CD14-positive monocyte (primary cell): ENCODE results near the gene NUAK1. TPM values are rescaled to one million over a fixed set of nuclear protein-coding genes. Genes with fewer than 3 reads are reported as not detected.
A peak's percentile ranks its signal among the peaks of the same experiment; 100 is the strongest.

Experiments used
- DNase-seq, 3 donors: peaks; one replicate each; pipeline ENCODE4 v3.0.0-alpha.2; 2011 to 2022
- H2AFZ ChIP-seq: 2 replicates; pipeline ENCODE4 v1.6.0; 2012; ENCODE audit warnings: mild to moderate bottlenecking, low read depth, low read length, inconsistent platforms; ENCODE audit not compliant: insufficient read depth, poor library complexity, severe bottlenecking
- H3K27ac ChIP-seq, 2 donors: 1 replicate in 1 of 2; 2 replicates in 1 of 2; pipeline ENCODE4 v1.5.1; 2012 to 2013; ENCODE audit warnings: low read length in 2 of 2, control low read depth in 1 of 2, inconsistent platforms in 1 of 2, low read depth in 1 of 2, mild to moderate bottlenecking in 1 of 2
- H3K27me3 ChIP-seq, 2 donors: one replicate each; pipeline versions ENCODE4 v1.6.0 to v1.6.1; 2011 to 2013; ENCODE audit warnings: low read length in 2 of 2; ENCODE audit not compliant: control insufficient read depth in 2 of 2, insufficient read depth in 2 of 2
- H3K36me3 ChIP-seq, 2 donors: replicated peaks in 1 of 2; 1 replicate in 1 of 2; 2 replicates in 1 of 2; pipeline versions ENCODE4 v1.5.1 to v1.6.1; 2012 to 2013; ENCODE audit warnings: low read length in 2 of 2, control low read depth in 1 of 2, inconsistent platforms in 1 of 2, mild to moderate bottlenecking in 1 of 2; ENCODE audit not compliant: insufficient read depth in 2 of 2, control insufficient read depth in 1 of 2
- H3K4me1 ChIP-seq, 2 donors: 1 replicate in 1 of 2; 2 replicates in 1 of 2; pipeline versions ENCODE4 v1.5.1 to v1.6.1; 2012 to 2013; ENCODE audit warnings: low read length in 2 of 2, control low read depth in 1 of 2, inconsistent platforms in 1 of 2, mild to moderate bottlenecking in 1 of 2, moderate library complexity in 1 of 2; ENCODE audit not compliant: insufficient read depth in 2 of 2, control insufficient read depth in 1 of 2
- H3K4me2 ChIP-seq: replicated peaks from 2 replicates; pipeline ENCODE3; 2012; ENCODE audit warnings: low read length, moderate library complexity, mild to moderate bottlenecking; ENCODE audit not compliant: poor library complexity, severe bottlenecking; ENCODE audit errors: extremely low read depth
- H3K4me3 ChIP-seq, 3 experiments: fragments of 200-600 bp in 1 of 3; sonication (generic) in 1 of 3; replicated peaks in 1 of 3; 1 replicate in 2 of 3; 2 replicates in 1 of 3; pipeline ENCODE4 v1.5.1; 2011 to 2013; ENCODE audit warnings: low read length in 3 of 3, mild to moderate bottlenecking in 3 of 3, control low read depth in 2 of 3, low read depth in 2 of 3, inconsistent platforms in 1 of 3, moderate library complexity in 1 of 3
- H3K79me2 ChIP-seq: 2 replicates; pipeline ENCODE4 v1.6.0; 2012; ENCODE audit warnings: mild to moderate bottlenecking, control low read depth, inconsistent platforms, low read length, moderate library complexity; ENCODE audit not compliant: insufficient read depth
- H3K9ac ChIP-seq: 2 replicates; pipeline ENCODE4 v1.6.0; 2017; ENCODE audit warnings: low read length, mild to moderate bottlenecking; ENCODE audit not compliant: insufficient read depth, poor library complexity, severe bottlenecking
- H3K9me3 ChIP-seq, 2 donors: replicated peaks in 1 of 2; 1 replicate in 1 of 2; 2 replicates in 1 of 2; pipeline versions ENCODE4 v1.5.1 to v1.6.1; 2012 to 2013; ENCODE audit warnings: low read length in 2 of 2, control low read depth in 1 of 2; ENCODE audit not compliant: control insufficient read depth in 1 of 2, insufficient read depth in 1 of 2
- H4K20me1 ChIP-seq: 2 replicates; pipeline ENCODE4 v1.6.0; 2012; ENCODE audit warnings: mild to moderate bottlenecking, low read length, control low read depth, moderate library complexity; ENCODE audit not compliant: insufficient read depth
- H3K27ac Mint-ChIP-seq, 7 donors: one replicate each; pipeline ENCODE4 v1.8.0; 2020; ENCODE audit warnings: mild to moderate bottlenecking in 7 of 7, mixed read lengths in 7 of 7, moderate library complexity in 6 of 7, inconsistent platforms in 2 of 7
- H3K27me3 Mint-ChIP-seq, 3 donors: one replicate each; pipeline ENCODE4 v1.8.0; 2021 to 2022; ENCODE audit warnings: low read depth in 3 of 3, mild to moderate bottlenecking in 3 of 3, mixed read lengths in 3 of 3, moderate library complexity in 3 of 3, inconsistent platforms in 1 of 3
- H3K36me3 Mint-ChIP-seq, 2 donors: one replicate each; pipeline ENCODE4 v1.8.0; 2020; ENCODE audit warnings: mixed read lengths in 2 of 2, inconsistent platforms in 1 of 2, mild to moderate bottlenecking in 1 of 2
- H3K4me1 Mint-ChIP-seq: one replicate; pipeline ENCODE4 v1.8.0; 2020; ENCODE audit warnings: mild to moderate bottlenecking, mixed read lengths
- H3K4me3 Mint-ChIP-seq, 2 donors: one replicate each; pipeline ENCODE4 v1.8.0; 2020; ENCODE audit warnings: mild to moderate bottlenecking in 2 of 2, mixed read lengths in 2 of 2, moderate library complexity in 1 of 2
- H3K9me3 Mint-ChIP-seq, 7 donors: one replicate each; pipeline ENCODE4 v1.8.0; 2020 to 2022; ENCODE audit warnings: mixed read lengths in 7 of 7, mild to moderate bottlenecking in 6 of 7, moderate library complexity in 6 of 7, inconsistent platforms in 2 of 7
- WGBS: methylation state at CpG from one replicate; pipeline ENCODE4 v1.1.5; 2013; ENCODE audit warnings: missing lambda C conversion rate; ENCODE audit not compliant: insufficient coverage; 5-methylcytosine and 5-hydroxymethylcytosine counted together
- intact Hi-C, 2 donors: fragments of 100-400 bp; cut with micrococcal nuclease; formaldehyde crosslinking; loops; one replicate each; pipeline versions ENCODE4 v1.15.0 to v1.15.1; 2023
- polyA plus RNA-seq, 3 donors: library from polyadenylated mRNA; depleted of rRNA in 1 of 3; unstranded in 2 of 3; stranded (reverse) in 1 of 3; fragments of 300-500 nt in 2 of 3; fragments of >200 nt in 1 of 3; fragmentation: Illumina TruSeq in 2 of 3; gene quantifications; 1 replicate in 2 of 3; 2 replicates in 1 of 3; pipeline ENCODE4 v1.2.3, GENCODE V29; 2012 to 2021
- TF ChIP-seq, protein P1 (sequence below): fragments of 200-600 bp; IDR thresholded peaks from one replicate; pipeline ENCODE4 v1.8.0; 2022; ENCODE audit warnings: antibody characterized with exemption, mild to moderate bottlenecking

The NUAK1 gene
- polyA plus RNA-seq, 3 donors: not detected

DNA sequence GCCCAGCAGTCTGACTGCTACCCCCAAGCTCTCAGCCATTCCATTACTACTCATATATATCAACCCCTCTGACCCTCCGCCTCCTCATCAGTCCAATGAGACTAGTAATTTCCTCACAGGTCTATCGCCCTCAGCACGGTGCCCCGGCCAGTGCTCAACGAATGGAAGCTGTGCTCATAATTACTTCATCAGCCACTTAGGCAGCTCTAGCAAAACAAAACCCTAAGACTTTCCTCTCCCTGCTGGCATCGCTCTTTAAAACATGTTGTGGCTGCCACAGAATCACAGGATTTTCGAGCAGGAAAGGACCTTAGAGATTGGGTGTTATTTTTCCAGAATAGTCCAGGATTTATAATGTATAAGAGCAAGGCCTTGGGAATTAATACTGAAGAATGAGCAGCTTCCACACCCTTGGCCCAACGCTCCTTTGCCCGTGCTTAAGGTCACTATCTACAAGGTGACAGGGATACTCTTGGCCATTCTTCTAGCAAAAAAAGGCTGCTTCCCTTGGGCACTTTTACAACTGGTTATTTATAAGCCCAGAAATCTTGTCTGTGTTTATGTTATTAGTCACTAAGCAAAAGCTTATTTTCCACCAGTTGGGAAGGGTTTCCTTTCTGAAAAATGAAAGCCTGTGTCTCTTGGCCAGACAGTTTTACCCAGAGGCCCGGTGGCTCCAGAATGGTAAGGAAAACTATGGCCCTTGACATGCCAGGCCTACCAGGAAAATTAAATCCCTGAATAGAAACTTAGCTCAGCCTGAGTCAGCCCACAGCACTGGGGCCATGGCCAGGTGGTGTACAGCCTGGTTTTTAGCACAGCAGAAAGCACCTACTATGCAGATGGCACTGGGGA is 47.9 kb downstream of the NUAK1 start:
- Histone ChIP-seq H3K27ac (no peak overlapping the region), H3K4me1 (no peaks in the 10 kb centered on the region), H3K4me2 (no peak overlapping the region), H3K79me2 (no peaks in the 10 kb centered on the region), H3K4me3 (no peak overlapping the region), H3K36me3 (no peaks in the 10 kb centered on the region), H3K27me3 (no peaks in the 10 kb centered on the region), H3K9me3 (no peaks in the 10 kb centered on the region), H2AFZ (no peak overlapping the region), H3K9ac (no peak overlapping the region), H4K20me1 (no peaks in the 10 kb centered on the region)
- Mint-ChIP-seq H3K9me3 (peaks cover 0 to 5% (median 0%) of the 10 kb centered on the region in 7 donors), H3K27ac (no peak overlapping the region), H3K4me3 (no peak overlapping the region), H3K36me3 (no peaks in the 10 kb centered on the region), H3K27me3 (peaks cover 2 to 5% (median 2%) of the 10 kb centered on the region in 3 donors), H3K4me1 (no peaks in the 10 kb centered on the region)
- TF ChIP-seq, protein P1, sequence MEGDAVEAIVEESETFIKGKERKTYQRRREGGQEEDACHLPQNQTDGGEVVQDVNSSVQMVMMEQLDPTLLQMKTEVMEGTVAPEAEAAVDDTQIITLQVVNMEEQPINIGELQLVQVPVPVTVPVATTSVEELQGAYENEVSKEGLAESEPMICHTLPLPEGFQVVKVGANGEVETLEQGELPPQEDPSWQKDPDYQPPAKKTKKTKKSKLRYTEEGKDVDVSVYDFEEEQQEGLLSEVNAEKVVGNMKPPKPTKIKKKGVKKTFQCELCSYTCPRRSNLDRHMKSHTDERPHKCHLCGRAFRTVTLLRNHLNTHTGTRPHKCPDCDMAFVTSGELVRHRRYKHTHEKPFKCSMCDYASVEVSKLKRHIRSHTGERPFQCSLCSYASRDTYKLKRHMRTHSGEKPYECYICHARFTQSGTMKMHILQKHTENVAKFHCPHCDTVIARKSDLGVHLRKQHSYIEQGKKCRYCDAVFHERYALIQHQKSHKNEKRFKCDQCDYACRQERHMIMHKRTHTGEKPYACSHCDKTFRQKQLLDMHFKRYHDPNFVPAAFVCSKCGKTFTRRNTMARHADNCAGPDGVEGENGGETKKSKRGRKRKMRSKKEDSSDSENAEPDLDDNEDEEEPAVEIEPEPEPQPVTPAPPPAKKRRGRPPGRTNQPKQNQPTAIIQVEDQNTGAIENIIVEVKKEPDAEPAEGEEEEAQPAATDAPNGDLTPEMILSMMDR: no peak
- 95% methylated on average over 9 of the region's 10 CpGs for WGBS
- DNase-seq: no peak
- intact Hi-C loops: no loop called here

DNA sequence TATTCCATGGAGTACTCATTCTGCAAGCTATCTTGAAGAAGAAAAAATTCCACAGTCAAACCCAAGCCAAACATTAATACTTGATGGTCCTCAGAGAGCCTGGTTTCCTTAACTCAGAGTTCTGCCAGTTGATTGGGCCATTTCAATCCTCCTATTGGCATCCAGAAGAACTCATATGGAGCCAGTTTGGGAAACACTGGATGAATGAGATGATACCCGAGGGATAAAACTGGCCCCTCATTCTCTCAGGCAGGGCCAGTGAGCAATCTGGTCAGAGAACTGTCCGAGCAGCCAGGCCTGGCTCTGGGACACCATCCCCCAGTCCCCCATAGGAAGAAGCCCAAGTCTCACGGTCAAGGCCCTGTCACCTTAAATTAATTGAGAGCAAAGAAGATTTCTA is 48.8 kb downstream of the NUAK1 start:
- Histone ChIP-seq H3K9me3 (no peaks in the 10 kb centered on the region), H3K4me3 (no peak overlapping the region), H3K27ac (no peak overlapping the region), H3K79me2 (no peaks in the 10 kb centered on the region), H4K20me1 (no peaks in the 10 kb centered on the region), H3K4me2 (no peak overlapping the region), H3K4me1 (no peaks in the 10 kb centered on the region), H3K27me3 (no peaks in the 10 kb centered on the region), H3K9ac (no peak overlapping the region), H2AFZ (no peak overlapping the region), H3K36me3 (no peaks in the 10 kb centered on the region)
- intact Hi-C loops: no loop called here
- no peak overlapping the region for H3K27ac Mint-ChIP-seq
- H3K4me1 Mint-ChIP-seq: no peaks in the 10 kb centered on the region
- peak overlapping the region in 1 of 2 donors; percentile 2 for H3K4me3 Mint-ChIP-seq
- H3K9me3 Mint-ChIP-seq: peaks cover 0 to 5% (median 0%) of the 10 kb centered on the region in 7 donors
- DNase-seq: no peak
- no peaks in the 10 kb centered on the region for H3K36me3 Mint-ChIP-seq
- TF ChIP-seq, protein P1: no peak
- peaks cover 2 to 5% (median 3%) of the 10 kb centered on the region in 3 donors for H3K27me3 Mint-ChIP-seq
- 100% methylated on average over 1 of the region's 3 CpGs for WGBS
